Lung (tissue), 12 donors: Measurements from ENCODE around the gene VWC2L. TPM values are rescaled to one million over a fixed set of nuclear protein-coding genes. Genes with fewer than 3 reads are reported as not detected.

Source experiments
- ATAC-seq: fragments of 200-7000 bp; cut with Tn5 transposase; one replicate; pipeline ENCODE4 v1.9.1; 2020; ENCODE audit warnings: moderate number of reproducible peaks; ENCODE audit not compliant: insufficient read depth, low FRiP score
- DNase-seq, 3 donors: peaks; one replicate each; pipeline ENCODE4 v3.0.0-alpha.2; 2013 to 2017
- H3K27ac ChIP-seq, 2 donors: one replicate each; pipeline ENCODE4 v1.5.1; 2013; ENCODE audit warnings: mild to moderate bottlenecking in 2 of 2, moderate library complexity in 2 of 2, control low read depth in 1 of 2, inconsistent platforms in 1 of 2, low read depth in 1 of 2, low read length in 1 of 2
- H3K27me3 ChIP-seq, 3 donors: one replicate each; pipeline ENCODE4 v1.5.1; 2013; ENCODE audit warnings: low read length in 2 of 3; ENCODE audit not compliant: control insufficient read depth in 3 of 3, insufficient read depth in 3 of 3
- H3K36me3 ChIP-seq, 4 donors: one replicate each; pipeline ENCODE4 v1.5.1; 2013; ENCODE audit warnings: low read length in 4 of 4, mild to moderate bottlenecking in 1 of 4, moderate library complexity in 1 of 4; ENCODE audit not compliant: control insufficient read depth in 4 of 4, insufficient read depth in 4 of 4
- H3K4me1 ChIP-seq, 5 donors: one replicate each; pipeline ENCODE4 v1.5.1; 2013; ENCODE audit warnings: low read length in 5 of 5, mild to moderate bottlenecking in 2 of 5, moderate library complexity in 1 of 5; ENCODE audit not compliant: control insufficient read depth in 5 of 5, insufficient read depth in 5 of 5
- H3K4me3 ChIP-seq: one replicate; pipeline ENCODE4 v1.5.1; 2013; ENCODE audit warnings: mild to moderate bottlenecking, control low read depth, moderate library complexity
- H3K9ac ChIP-seq, 2 donors: one replicate each; pipeline ENCODE4 v1.5.1; 2013; ENCODE audit warnings: low read length in 2 of 2, control low read depth in 1 of 2; ENCODE audit not compliant: insufficient read depth in 1 of 2
- H3K9me3 ChIP-seq, 4 donors: one replicate each; pipeline ENCODE4 v1.5.1; 2013; ENCODE audit warnings: low read length in 3 of 4, mild to moderate bottlenecking in 1 of 4, moderate library complexity in 1 of 4; ENCODE audit not compliant: control insufficient read depth in 4 of 4, insufficient read depth in 3 of 4
- CTCF ChIP-seq: IDR thresholded peaks from 2 replicates; pipeline ENCODE4 v1.5.1; 2012; ENCODE audit warnings: mild to moderate bottlenecking; ENCODE audit errors: control extremely low read depth, extremely low read depth
- WGBS, 2 donors: extraction: QIAGEN DNeasy Blood & Tissue Kit; methylation state at CpG; one replicate each; pipeline ENCODE4 v1.1.7; 2013; 5-methylcytosine and 5-hydroxymethylcytosine counted together
- polyA plus RNA-seq, 2 donors: library from polyadenylated mRNA; stranded (reverse); fragments of 200-250 nt; gene quantifications; one replicate each; pipeline ENCODE4 v1.2.1, GENCODE V29; 2013
- total RNA-seq, 2 donors: library from RNA; depleted of rRNA in 1 of 2; stranded (reverse); fragments of >200 nt in 1 of 2; gene quantifications; one replicate each; pipeline ENCODE4 v1.2.1, GENCODE V29; 2014 to 2021
- donor health status: control.
- donor health status: control.
- donor health status: Bipolar disorder and iron deficiency.
- donor health status: healthy.
- donor health status: DM: yes; HTN: yes; CAD: no.

Gene VWC2L
- total and polyA plus RNA-seq, 4 donors: 0.01 to 0.57 (median 0.14) TPM

GRCh38 chr2:214565246-214565645 is 154.4 kb downstream of the VWC2L start:
- Histone ChIP-seq H3K27me3 (no peaks in the 10 kb centered on the region), H3K27ac (no peak overlapping the region), H3K9me3 (peaks cover 0 to 4% (median 0%) of the 10 kb centered on the region in 4 donors), H3K4me1 (no peaks in the 10 kb centered on the region), H3K9ac (no peak overlapping the region), H3K36me3 (no peaks in the 10 kb centered on the region), H3K4me3 (no peak overlapping the region)
- ATAC-seq (no peak), DNase-seq (no peak)
- 70 to 79% methylated on average over 1 of the region's 1 CpG for WGBS, 2 donors
- no peak for TF ChIP-seq CTCF

- TF ChIP-seq CTCF: no peak
- ATAC-seq (no peak), DNase-seq (no peak)
- no peak overlapping the region for H3K4me3 ChIP-seq
- no peak overlapping the region for H3K27ac ChIP-seq
- no peaks in the 10 kb centered on the region for H3K36me3 ChIP-seq
- peaks cover 0 to 4% (median 0%) of the 10 kb centered on the region in 4 donors for H3K9me3 ChIP-seq
- 76% methylated on average over 1 of the region's 1 CpG for WGBS, 2 donors
- H3K4me1 ChIP-seq: no peaks in the 10 kb centered on the region
- no peak overlapping the region for H3K9ac ChIP-seq
- no peaks in the 10 kb centered on the region for H3K27me3 ChIP-seq
Observed at GRCh38 chr2:214566457-214566856, 155.6 kb downstream of the VWC2L start.

DNA sequence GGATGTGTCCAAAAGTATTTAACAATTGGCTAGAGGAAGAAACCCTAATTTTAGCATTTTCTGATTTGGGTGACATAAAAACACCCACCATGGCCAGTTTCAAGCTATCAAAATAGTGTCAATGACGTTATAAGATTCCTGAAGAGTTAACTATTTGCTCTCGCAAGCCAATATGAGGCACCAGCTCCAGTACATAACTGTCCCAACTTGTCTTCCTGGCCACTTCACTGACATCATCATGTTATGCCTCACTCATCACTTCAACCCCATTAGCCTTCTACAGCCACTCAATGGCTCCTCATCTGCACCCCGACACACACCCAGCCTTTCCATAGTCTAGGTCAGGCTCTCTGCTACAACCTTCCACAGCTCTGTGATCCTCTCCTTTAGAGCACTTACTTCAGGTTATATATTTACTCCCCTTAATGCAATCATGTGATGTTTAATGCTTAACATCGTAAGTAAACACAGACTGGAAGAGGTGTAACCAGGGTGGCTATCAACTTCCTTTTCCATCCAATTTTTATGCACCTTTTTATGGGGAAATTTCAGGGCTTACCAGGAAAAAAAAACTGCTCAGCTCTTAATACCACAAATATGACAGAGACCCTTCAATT is 158.7 kb downstream of the VWC2L start:
- H3K4me1 ChIP-seq: no peaks in the 10 kb centered on the region

More for the DNA sequence above, 158.7 kb downstream of the VWC2L start:
- ATAC-seq: no peak
- peaks cover 0 to under 1% (median 0%) of the 10 kb centered on the region in 4 donors for H3K9me3 ChIP-seq
- 60 to 79% methylated on average over 4 of the region's 4 CpGs for WGBS, 2 donors
- no peak overlapping the region for H3K4me3 ChIP-seq
- H3K36me3 ChIP-seq: no peaks in the 10 kb centered on the region
- H3K9ac ChIP-seq: no peak overlapping the region
- no peak overlapping the region for H3K27ac ChIP-seq
- TF ChIP-seq CTCF: no peak
- DNase-seq: peak in 1 of 3 donors; percentile 26
- H3K27me3 ChIP-seq: no peaks in the 10 kb centered on the region
